ENCODE results near the gene PDZD2. TPM values are rescaled to one million over a fixed set of nuclear protein-coding genes. Genes with fewer than 3 reads are reported as not detected.

PDZD2 gene
- total and polyA plus RNA-seq, 2 experiments from 2014 or later: 1.7 to 4.0 TPM

DNA sequence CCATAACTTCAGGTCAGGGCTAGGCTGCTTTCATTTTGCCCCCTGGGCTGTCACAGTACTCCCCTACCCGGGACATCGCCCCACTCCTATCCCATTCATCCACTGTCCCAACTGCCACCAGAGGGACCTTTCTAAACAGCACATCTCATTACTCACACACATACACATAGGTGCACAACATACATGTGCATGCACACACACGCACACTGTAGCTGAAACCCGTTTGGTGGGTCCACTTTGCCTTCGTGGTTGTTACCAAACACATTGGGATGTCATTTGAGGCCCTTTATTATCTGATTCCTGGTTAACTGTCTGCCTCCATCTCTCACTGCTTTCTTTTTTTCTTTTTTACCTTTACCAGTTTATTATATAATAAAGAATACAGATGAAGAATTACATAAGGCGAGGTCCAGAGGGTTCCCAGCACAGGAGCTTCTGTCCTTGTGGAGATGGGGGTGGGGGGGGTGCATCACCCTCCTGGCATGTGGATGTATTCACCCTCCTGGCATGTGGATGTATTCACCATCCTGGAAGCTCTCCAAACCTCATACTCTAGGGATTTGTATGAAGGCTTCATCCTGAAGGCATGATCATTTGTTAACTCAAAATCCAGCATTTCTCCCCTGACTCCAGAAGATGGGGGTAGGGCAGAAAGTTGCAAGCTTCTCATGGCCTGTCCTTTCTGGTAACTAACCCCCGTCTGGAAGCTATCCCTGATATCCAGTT, 349.2 kb downstream of the PDZD2 start:
- Histone ChIP-seq H3K4me3 (no peak overlapping the region), H3K4me1 (ENCODE audit: insufficient read depth) (no peaks in the 10 kb centered on the region), H3K4me2 (no peak overlapping the region), H3K9me3 (ENCODE audit: low read depth) (no peaks in the 10 kb centered on the region), H3K27ac (no peak overlapping the region), H4K20me1 (ENCODE audit: insufficient read depth, poor library complexity, severe bottlenecking) (no peaks in the 10 kb centered on the region), H3K9me2 (replicated peaks; ENCODE audit: insufficient read depth) (no peaks in the 10 kb centered on the region), H3K36me3 (replicated peaks; ENCODE audit: insufficient read depth, low read depth) (no peaks in the 10 kb centered on the region), H2AFZ (no peak overlapping the region), H3K79me2 (no peaks in the 10 kb centered on the region), H3K27me3 (no peaks in the 10 kb centered on the region)
- peak; percentile 57 for DNase-seq (ENCODE audit: low spot score)
- WGBS (ENCODE audit: low lambda C conversion rate, missing lambda C conversion rate): 92% methylated on average over 7 of the region's 7 CpGs
- TF ChIP-seq EZH2phosphoT487 (IDR thresholded peaks at IDR 0.05; ENCODE audit: low read depth, severe bottlenecking, unreplicated experiment) (no peak), EZH2 (IDR thresholded peaks at IDR 0.05; ENCODE audit: borderline replicate concordance) (no peak)
- TF ChIP-seq, protein P1, sequence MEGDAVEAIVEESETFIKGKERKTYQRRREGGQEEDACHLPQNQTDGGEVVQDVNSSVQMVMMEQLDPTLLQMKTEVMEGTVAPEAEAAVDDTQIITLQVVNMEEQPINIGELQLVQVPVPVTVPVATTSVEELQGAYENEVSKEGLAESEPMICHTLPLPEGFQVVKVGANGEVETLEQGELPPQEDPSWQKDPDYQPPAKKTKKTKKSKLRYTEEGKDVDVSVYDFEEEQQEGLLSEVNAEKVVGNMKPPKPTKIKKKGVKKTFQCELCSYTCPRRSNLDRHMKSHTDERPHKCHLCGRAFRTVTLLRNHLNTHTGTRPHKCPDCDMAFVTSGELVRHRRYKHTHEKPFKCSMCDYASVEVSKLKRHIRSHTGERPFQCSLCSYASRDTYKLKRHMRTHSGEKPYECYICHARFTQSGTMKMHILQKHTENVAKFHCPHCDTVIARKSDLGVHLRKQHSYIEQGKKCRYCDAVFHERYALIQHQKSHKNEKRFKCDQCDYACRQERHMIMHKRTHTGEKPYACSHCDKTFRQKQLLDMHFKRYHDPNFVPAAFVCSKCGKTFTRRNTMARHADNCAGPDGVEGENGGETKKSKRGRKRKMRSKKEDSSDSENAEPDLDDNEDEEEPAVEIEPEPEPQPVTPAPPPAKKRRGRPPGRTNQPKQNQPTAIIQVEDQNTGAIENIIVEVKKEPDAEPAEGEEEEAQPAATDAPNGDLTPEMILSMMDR (IDR thresholded peaks at IDR 0.05; ENCODE audit: poor library complexity): no peak

DNA sequence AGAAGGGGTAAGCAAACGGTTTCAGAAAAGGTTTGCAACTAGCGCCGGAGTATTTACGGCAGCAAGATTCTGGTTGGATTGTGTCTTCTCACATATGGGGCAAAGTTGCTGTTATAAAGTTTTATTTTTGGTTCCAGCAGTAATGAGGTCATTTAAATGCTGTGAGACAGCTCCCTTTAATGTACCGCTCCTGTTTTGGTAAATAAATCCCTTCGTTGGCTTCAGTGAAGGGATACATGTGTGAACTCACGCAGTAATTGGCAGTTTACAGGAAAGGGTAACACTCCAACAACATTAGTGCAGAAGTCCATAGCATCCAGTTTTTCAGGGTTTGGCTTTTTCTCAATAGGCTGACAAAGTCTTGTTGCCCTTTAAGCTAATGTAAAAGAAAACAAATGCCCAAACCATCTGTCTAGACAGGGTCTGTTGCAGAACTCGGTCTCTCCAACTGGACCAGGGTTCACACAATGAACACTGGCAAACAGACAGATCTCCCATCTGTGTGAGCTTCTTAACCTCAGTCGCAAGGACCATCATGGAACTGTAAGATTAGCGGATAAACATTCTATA, 351.2 kb downstream of the PDZD2 start:
- Histone ChIP-seq H3K4me2 (no peak overlapping the region), H3K9me2 (replicated peaks; ENCODE audit: insufficient read depth) (no peaks in the 10 kb centered on the region), H3K36me3 (replicated peaks; ENCODE audit: insufficient read depth, low read depth) (no peaks in the 10 kb centered on the region), H3K9me3 (ENCODE audit: low read depth) (no peaks in the 10 kb centered on the region), H2AFZ (no peak overlapping the region), H3K4me3 (no peak overlapping the region), H4K20me1 (ENCODE audit: insufficient read depth, poor library complexity, severe bottlenecking) (no peaks in the 10 kb centered on the region), H3K27me3 (no peaks in the 10 kb centered on the region), H3K27ac (no peak overlapping the region), H3K79me2 (no peaks in the 10 kb centered on the region), H3K4me1 (ENCODE audit: insufficient read depth) (no peaks in the 10 kb centered on the region)
- WGBS (ENCODE audit: low lambda C conversion rate, missing lambda C conversion rate): 86% methylated on average over 10 of the region's 10 CpGs
- DNase-seq (ENCODE audit: low spot score): no peak
- TF ChIP-seq, protein P1 (IDR thresholded peaks at IDR 0.05; ENCODE audit: poor library complexity): no peak
- TF ChIP-seq EZH2 (IDR thresholded peaks at IDR 0.05; ENCODE audit: borderline replicate concordance) (no peak), EZH2phosphoT487 (IDR thresholded peaks at IDR 0.05; ENCODE audit: low read depth, severe bottlenecking, unreplicated experiment) (no peak)

DNA sequence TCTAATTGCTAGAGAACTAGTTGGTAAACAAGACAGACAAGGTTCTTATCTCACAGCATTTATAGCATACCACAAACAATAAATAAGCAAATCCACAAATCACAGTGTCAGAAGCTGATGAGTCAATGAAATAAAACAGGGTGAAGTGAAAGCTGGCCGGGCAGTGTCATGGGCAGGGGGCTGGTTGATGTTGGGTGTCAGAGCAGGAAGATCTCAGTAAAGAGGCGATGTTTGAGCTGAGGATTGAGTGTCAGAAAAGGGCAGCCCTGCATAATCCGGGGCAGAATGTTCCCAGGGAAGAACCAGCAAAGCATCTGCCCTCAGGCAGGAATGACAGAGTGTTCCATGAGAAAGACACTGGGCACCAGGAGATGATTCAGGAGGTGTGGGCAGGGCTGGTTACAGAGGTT, 351.8 kb downstream of the PDZD2 start:
- H3K27ac ChIP-seq: no peak overlapping the region
- TF ChIP-seq EZH2phosphoT487 (IDR thresholded peaks at IDR 0.05; ENCODE audit: low read depth, severe bottlenecking, unreplicated experiment): no peak
- TF ChIP-seq, protein P1 (IDR thresholded peaks at IDR 0.05; ENCODE audit: poor library complexity): no peak
- TF ChIP-seq EZH2 (IDR thresholded peaks at IDR 0.05; ENCODE audit: borderline replicate concordance): no peak
- H3K4me2 ChIP-seq: no peak overlapping the region
- H3K27me3 ChIP-seq: no peaks in the 10 kb centered on the region
- H3K36me3 ChIP-seq (replicated peaks; ENCODE audit: insufficient read depth, low read depth): no peaks in the 10 kb centered on the region
- no peaks in the 10 kb centered on the region for H3K4me1 ChIP-seq (ENCODE audit: insufficient read depth)
- H3K4me3 ChIP-seq: no peak overlapping the region
- WGBS (ENCODE audit: low lambda C conversion rate, missing lambda C conversion rate): 61% methylated on average over 3 of the region's 3 CpGs
- H3K9me3 ChIP-seq (ENCODE audit: low read depth): no peaks in the 10 kb centered on the region
- H2AFZ ChIP-seq: no peak overlapping the region
- no peaks in the 10 kb centered on the region for H3K79me2 ChIP-seq
- no peak for DNase-seq (ENCODE audit: low spot score)
- H3K9me2 ChIP-seq (replicated peaks; ENCODE audit: insufficient read depth): no peaks in the 10 kb centered on the region
- no peaks in the 10 kb centered on the region for H4K20me1 ChIP-seq (ENCODE audit: insufficient read depth, poor library complexity, severe bottlenecking)

Data from hepatocyte (in vitro differentiated cells).